H9 (cell line): ENCODE data around the gene THRB. TPM values are rescaled to one million over a fixed set of nuclear protein-coding genes. Genes with fewer than 3 reads are reported as not detected.

Source experiments
- DNase-seq: peaks from one replicate; pipeline ENCODE4 v3.0.0-alpha.2; 2017
- H2AFZ ChIP-seq: one replicate; pipeline ENCODE4 v1.6.1; 2013; ENCODE audit warnings: mild to moderate bottlenecking, low read length, control low read depth, moderate library complexity
- H2AK5ac ChIP-seq: 2 replicates; pipeline ENCODE4 v1.6.1; 2013; ENCODE audit warnings: low read length, control low read depth, mixed read lengths; ENCODE audit not compliant: insufficient read length
- H2BK120ac ChIP-seq: one replicate; pipeline ENCODE4 v1.6.1; 2013; ENCODE audit warnings: low read depth, mild to moderate bottlenecking, low read length, control low read depth, inconsistent platforms; ENCODE audit not compliant: poor library complexity, severe bottlenecking
- H2BK12ac ChIP-seq: 2 replicates; pipeline ENCODE4 v1.6.1; 2013; ENCODE audit warnings: low read length, control low read depth, mixed read lengths, low read depth; ENCODE audit not compliant: insufficient read length
- H2BK15ac ChIP-seq: 2 replicates; pipeline ENCODE4 v1.6.1; 2013; ENCODE audit warnings: low read depth, low read length, control low read depth
- H2BK20ac ChIP-seq: one replicate; pipeline ENCODE4 v1.6.1; 2013; ENCODE audit warnings: low read depth, mild to moderate bottlenecking, low read length, control low read depth, inconsistent platforms; ENCODE audit not compliant: poor library complexity, severe bottlenecking
- H2BK5ac ChIP-seq: 2 replicates; pipeline ENCODE4 v1.6.1; 2013; ENCODE audit warnings: low read length, control low read depth, mixed read lengths; ENCODE audit not compliant: insufficient read length
- H3K14ac ChIP-seq: 2 replicates; pipeline ENCODE4 v1.6.1; 2013; ENCODE audit warnings: low read length, control low read depth; ENCODE audit not compliant: insufficient read depth
- H3K18ac ChIP-seq: 2 replicates; pipeline ENCODE4 v1.6.1; 2013; ENCODE audit warnings: low read depth, mild to moderate bottlenecking, mixed read lengths, low read length, control low read depth; ENCODE audit not compliant: insufficient read length
- H3K23ac ChIP-seq: 2 replicates; pipeline ENCODE4 v1.6.1; 2013; ENCODE audit warnings: low read length, control low read depth, mixed read lengths, low read depth; ENCODE audit not compliant: insufficient read length
- H3K23me2 ChIP-seq: 2 replicates; pipeline ENCODE4 v1.6.1; 2013; ENCODE audit warnings: low read depth, mild to moderate bottlenecking, mixed read lengths, low read length, control low read depth; ENCODE audit not compliant: insufficient read length, poor library complexity, severe bottlenecking
- H3K27ac ChIP-seq: 2 replicates; pipeline ENCODE4 v1.5.1; 2013; ENCODE audit warnings: low read length, control low read depth, mixed read lengths, low read depth; ENCODE audit not compliant: insufficient read length
- H3K27me3 ChIP-seq: 2 replicates; pipeline ENCODE4 v1.6.1; 2013; ENCODE audit warnings: low read length, control low read depth, inconsistent platforms; ENCODE audit not compliant: insufficient read depth
- H3K4ac ChIP-seq: 2 replicates; pipeline ENCODE4 v1.6.1; 2013; ENCODE audit warnings: low read depth, mild to moderate bottlenecking, control low read depth, inconsistent platforms, low read length, moderate library complexity
- H3K4me1 ChIP-seq: 2 replicates; pipeline ENCODE4 v1.6.1; 2013; ENCODE audit warnings: low read length, control low read depth, inconsistent platforms; ENCODE audit not compliant: insufficient read depth
- H3K4me2 ChIP-seq: 2 replicates; pipeline ENCODE4 v1.6.1; 2013; ENCODE audit warnings: low read length, control low read depth, mixed read lengths; ENCODE audit not compliant: insufficient read length, insufficient read depth
- H3K56ac ChIP-seq: 2 replicates; pipeline ENCODE4 v1.6.1; 2013; ENCODE audit warnings: low read depth, mild to moderate bottlenecking, mixed read lengths, low read length, control low read depth; ENCODE audit not compliant: insufficient read length
- H3K79me1 ChIP-seq: 2 replicates; pipeline ENCODE4 v1.6.1; 2013; ENCODE audit warnings: low read depth, mild to moderate bottlenecking, moderate library complexity, low read length, control low read depth, inconsistent platforms; ENCODE audit not compliant: insufficient read depth, poor library complexity, severe bottlenecking
- H3K79me2 ChIP-seq: 2 replicates; pipeline ENCODE4 v1.6.1; 2013; ENCODE audit warnings: low read length, control low read depth, inconsistent platforms; ENCODE audit not compliant: insufficient read depth
- H3K9ac ChIP-seq: 2 replicates; pipeline ENCODE4 v1.6.1; 2013; ENCODE audit warnings: low read length, control low read depth, mixed read lengths; ENCODE audit not compliant: insufficient read length; ENCODE audit errors: extremely low read depth
- H3K9me3 ChIP-seq: one replicate; pipeline ENCODE4 v1.6.1; 2013; ENCODE audit warnings: low read depth, low read length, inconsistent platforms; ENCODE audit not compliant: control insufficient read depth
- H3T11ph ChIP-seq: one replicate; pipeline ENCODE4 v1.6.1; 2013; ENCODE audit warnings: mild to moderate bottlenecking, low read length, control low read depth, inconsistent platforms
- H4K20me1 ChIP-seq: one replicate; pipeline ENCODE4 v1.6.1; 2013; ENCODE audit not compliant: control insufficient read depth, insufficient read length, insufficient read depth
- H4K5ac ChIP-seq: 2 replicates; pipeline ENCODE4 v1.6.1; 2013; ENCODE audit warnings: low read depth, mild to moderate bottlenecking, mixed read lengths, low read length, control low read depth; ENCODE audit not compliant: insufficient read length
- H4K8ac ChIP-seq: replicated peaks from 2 replicates; pipeline ENCODE4 v1.6.1; 2013; ENCODE audit warnings: low read length, control low read depth, mixed read lengths, low read depth; ENCODE audit not compliant: insufficient read length
- H4K91ac ChIP-seq: 2 replicates; pipeline ENCODE4 v1.6.1; 2013; ENCODE audit warnings: low read depth, mild to moderate bottlenecking, moderate library complexity, mixed read lengths, low read length, control low read depth; ENCODE audit not compliant: insufficient read length
- H3K27ac Mint-ChIP-seq, 3 experiments: 2 replicates in 2 of 3; 3 replicates in 1 of 3; pipeline ENCODE4 v1.8.0; 2020 to 2021; ENCODE audit warnings: mixed read lengths in 3 of 3, mild to moderate bottlenecking in 1 of 3, moderate library complexity in 1 of 3
- H3K27me3 Mint-ChIP-seq: 2 replicates; pipeline ENCODE4 v1.8.0; 2021; ENCODE audit warnings: low read depth, mild to moderate bottlenecking, moderate library complexity, mixed read lengths
- H3K36me3 Mint-ChIP-seq, 3 experiments: 2 replicates in 2 of 3; 3 replicates in 1 of 3; pipeline ENCODE4 v1.8.0; 2020 to 2021; ENCODE audit warnings: low read depth in 3 of 3, mixed read lengths in 3 of 3; ENCODE audit not compliant: insufficient read depth in 1 of 3
- H3K4me1 Mint-ChIP-seq, 2 experiments: 2 replicates each; pipeline ENCODE4 v1.8.0; 2020; ENCODE audit warnings: mixed read lengths in 2 of 2
- H3K4me3 Mint-ChIP-seq, 2 experiments: 2 replicates in 1 of 2; 3 replicates in 1 of 2; pipeline ENCODE4 v1.8.0; 2020 to 2021; ENCODE audit warnings: mild to moderate bottlenecking in 2 of 2, mixed read lengths in 2 of 2, moderate library complexity in 1 of 2
- H3K9me3 Mint-ChIP-seq, 2 experiments: 2 replicates in 1 of 2; 3 replicates in 1 of 2; pipeline ENCODE4 v1.8.0; 2020; ENCODE audit warnings: mild to moderate bottlenecking in 2 of 2, mixed read lengths in 2 of 2, moderate library complexity in 1 of 2
- WGBS: extraction: QIAGEN DNeasy Blood & Tissue Kit; methylation state at CpG from one replicate; pipeline ENCODE4 v1.1.7; 2013; ENCODE audit warnings: missing lambda C conversion rate, low lambda C conversion rate, mixed read lengths; ENCODE audit not compliant: insufficient read length; ENCODE audit errors: extremely low coverage; 5-methylcytosine and 5-hydroxymethylcytosine counted together
- total RNA-seq: library from RNA; stranded (reverse); gene quantifications from 2 replicates; pipeline ENCODE4 v1.2.1, GENCODE V29; 2021
- TF ChIP-seq, protein P1 (sequence below): fragments of 200-600 bp; sonication (generic); conservative IDR thresholded peaks from 3 replicates; pipeline ENCODE4 v1.8.0; 2021; ENCODE audit warnings: antibody characterized with exemption, mild to moderate bottlenecking

THRB gene
- total RNA-seq, 1 experiment from 2014 or later = 8.6 TPM

DNA sequence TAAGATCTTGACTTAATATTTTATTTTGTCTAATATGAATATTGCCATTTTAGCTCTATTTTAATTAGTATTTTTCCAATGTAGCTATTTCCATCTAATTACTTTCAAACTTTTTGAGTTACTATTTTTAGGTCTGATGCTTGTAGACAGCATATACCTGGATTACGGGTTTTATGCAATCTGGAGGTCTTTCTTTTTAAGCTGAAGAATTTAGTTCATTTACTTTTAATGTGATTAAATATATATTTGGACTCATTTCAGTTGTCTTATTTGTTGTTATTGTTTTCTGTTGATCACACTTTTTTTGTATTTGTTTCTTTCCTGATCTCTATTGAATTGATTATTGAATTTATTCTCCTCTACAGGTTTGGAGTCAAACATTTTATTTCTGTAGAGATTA, 30.3 kb downstream of the THRB start:
- Histone ChIP-seq H3K56ac (no peak overlapping the region), H2BK12ac (no peak overlapping the region), H2AFZ (no peak overlapping the region), H3K23ac (no peak overlapping the region), H3K18ac (no peak overlapping the region), H3K9ac (no peak overlapping the region), H3K4me1 (no peaks in the 10 kb centered on the region), H3K14ac (no peak overlapping the region), H4K91ac (no peak overlapping the region), H3K9me3 (no peaks in the 10 kb centered on the region), H4K20me1 (no peaks in the 10 kb centered on the region), H2BK5ac (no peak overlapping the region), H2AK5ac (no peak overlapping the region), H3K4ac (no peak overlapping the region), H3K4me2 (no peak overlapping the region), H2BK15ac (no peak overlapping the region), H2BK120ac (no peak overlapping the region), H4K5ac (no peak overlapping the region), H3K79me2 (no peaks in the 10 kb centered on the region), H4K8ac (no peak overlapping the region), H3K27me3 (no peaks in the 10 kb centered on the region), H3T11ph (no peak overlapping the region), H3K79me1 (no peaks in the 10 kb centered on the region), H2BK20ac (no peak overlapping the region), H3K27ac (no peak overlapping the region), H3K23me2 (no peaks in the 10 kb centered on the region)
- no peak overlapping the region for H3K4me3 Mint-ChIP-seq
- H3K4me1 Mint-ChIP-seq = peaks cover 6 to 7% of the 10 kb centered on the region in 2 experiments
- WGBS = no CpG with 5 or more reads among the region's 1 CpG
- DNase-seq = no peak
- no peak overlapping the region for H3K27ac Mint-ChIP-seq
- TF ChIP-seq, protein P1, sequence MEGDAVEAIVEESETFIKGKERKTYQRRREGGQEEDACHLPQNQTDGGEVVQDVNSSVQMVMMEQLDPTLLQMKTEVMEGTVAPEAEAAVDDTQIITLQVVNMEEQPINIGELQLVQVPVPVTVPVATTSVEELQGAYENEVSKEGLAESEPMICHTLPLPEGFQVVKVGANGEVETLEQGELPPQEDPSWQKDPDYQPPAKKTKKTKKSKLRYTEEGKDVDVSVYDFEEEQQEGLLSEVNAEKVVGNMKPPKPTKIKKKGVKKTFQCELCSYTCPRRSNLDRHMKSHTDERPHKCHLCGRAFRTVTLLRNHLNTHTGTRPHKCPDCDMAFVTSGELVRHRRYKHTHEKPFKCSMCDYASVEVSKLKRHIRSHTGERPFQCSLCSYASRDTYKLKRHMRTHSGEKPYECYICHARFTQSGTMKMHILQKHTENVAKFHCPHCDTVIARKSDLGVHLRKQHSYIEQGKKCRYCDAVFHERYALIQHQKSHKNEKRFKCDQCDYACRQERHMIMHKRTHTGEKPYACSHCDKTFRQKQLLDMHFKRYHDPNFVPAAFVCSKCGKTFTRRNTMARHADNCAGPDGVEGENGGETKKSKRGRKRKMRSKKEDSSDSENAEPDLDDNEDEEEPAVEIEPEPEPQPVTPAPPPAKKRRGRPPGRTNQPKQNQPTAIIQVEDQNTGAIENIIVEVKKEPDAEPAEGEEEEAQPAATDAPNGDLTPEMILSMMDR = no peak
- peaks cover 0 to 9% of the 10 kb centered on the region in 2 experiments; a peak in 2 of 5 replicates for H3K9me3 Mint-ChIP-seq
- H3K36me3 Mint-ChIP-seq = peaks cover 0 to 29% (median 0%) of the 10 kb centered on the region in 3 experiments; a peak in 4 of 7 replicates
- H3K27me3 Mint-ChIP-seq = no peaks in the 10 kb centered on the region
